Suprapubic skin (tissue), 4 donors: ENCODE results near the gene FSTL4. TPM values are rescaled to one million over a fixed set of nuclear protein-coding genes. Genes with fewer than 3 reads are reported as not detected.

Experiments
- DNase-seq, 2 donors: peaks; one replicate each; pipeline ENCODE4 v3.0.0-alpha.2; 2019; ENCODE audit warnings: low spot score in 2 of 2
- H3K27ac ChIP-seq: fragments of 200-600 bp; sonication (generic); one replicate; pipeline ENCODE4 v1.5.1; 2019
- H3K27me3 ChIP-seq: fragments of 200-600 bp; sonication (generic); one replicate; pipeline ENCODE4 v1.5.1; 2019
- H3K36me3 ChIP-seq: fragments of 200-600 bp; sonication (generic); one replicate; pipeline ENCODE4 v1.5.1; 2019
- H3K4me1 ChIP-seq: fragments of 200-600 bp; sonication (generic); one replicate; pipeline ENCODE4 v1.5.1; 2019
- H3K4me3 ChIP-seq: fragments of 200-600 bp; sonication (generic); one replicate; pipeline ENCODE4 v1.5.1; 2019; ENCODE audit warnings: mild to moderate bottlenecking
- H3K9me3 ChIP-seq: fragments of 200-600 bp; sonication (generic); one replicate; pipeline ENCODE4 v1.5.1; 2019
- EP300 ChIP-seq: sonication (generic); formaldehyde crosslinking; IDR thresholded peaks from one replicate; pipeline ENCODE4 v1.6.1; 2017; ENCODE audit warnings: antibody characterized with exemption
- POLR2A ChIP-seq, 2 donors: fragments of 450-650 bp; IDR thresholded peaks; one replicate each; pipeline ENCODE4 v1.6.1; 2017; ENCODE audit warnings: antibody characterized with exemption in 2 of 2, mild to moderate bottlenecking in 2 of 2, moderate library complexity in 2 of 2
- POLR2AphosphoS5 ChIP-seq, 3 donors: sonication (generic); formaldehyde crosslinking; IDR thresholded peaks; one replicate each; pipeline ENCODE4 v1.6.1; 2017; ENCODE audit warnings: antibody characterized with exemption in 3 of 3
- WGBS: methylation state at CpG from one replicate; pipeline ENCODE4 v1.1.5; 2018; 5-methylcytosine and 5-hydroxymethylcytosine counted together
- total RNA-seq, 4 donors: library from RNA; depleted of rRNA; stranded (reverse); fragments of >200 nt; gene quantifications; one replicate each; pipeline ENCODE4 v1.1.0, GENCODE V29; 2016
- TF ChIP-seq, protein P1 (sequence below), 2 donors: fragments of 200-600 bp in 1 of 2; fragments of 450-650 bp in 1 of 2; sonication (generic) in 1 of 2; IDR thresholded peaks; one replicate each; pipeline ENCODE4 v1.5.1; 2016 to 2019; ENCODE audit warnings: antibody characterized with exemption in 2 of 2, mild to moderate bottlenecking in 1 of 2, moderate library complexity in 1 of 2

Gene FSTL4
- total RNA-seq, 4 donors from 2014 or later: 2.3 to 6.4 (median 5.8) TPM

DNA sequence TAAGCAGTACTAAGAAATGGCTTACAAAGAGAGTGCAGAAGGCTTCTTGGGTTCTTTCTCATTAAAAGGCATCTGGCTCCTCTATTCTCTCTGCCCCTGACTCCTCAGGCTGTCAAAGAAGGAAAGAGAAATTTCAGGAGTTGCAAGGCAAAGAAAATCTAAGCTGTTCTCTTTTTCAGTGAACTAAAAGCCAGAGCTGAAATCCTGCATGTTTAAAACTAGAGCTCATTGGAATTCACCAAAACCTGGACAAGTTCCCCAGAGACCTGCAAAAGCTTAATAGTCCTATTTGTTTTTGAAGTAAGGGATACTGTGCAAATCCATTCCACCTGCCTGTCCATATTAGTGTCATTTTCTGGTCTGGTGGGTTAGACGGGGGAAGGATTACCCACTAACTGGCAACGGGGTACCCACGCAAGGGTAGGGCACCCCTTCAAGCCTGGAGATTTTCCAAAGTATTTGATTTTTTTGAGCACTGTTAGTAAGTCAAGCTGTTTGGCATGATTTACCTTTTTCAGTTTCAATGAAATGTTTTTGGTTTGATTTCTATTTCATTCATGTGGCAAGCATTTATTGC is 179.3 kb downstream of the FSTL4 start:
- no peaks in the 10 kb centered on the region for H3K36me3 ChIP-seq
- H3K9me3 ChIP-seq: no peaks in the 10 kb centered on the region
- DNase-seq: no peak
- H3K4me3 ChIP-seq: no peak overlapping the region
- 63% methylated on average over 3 of the region's 3 CpGs for WGBS
- TF ChIP-seq, protein P1, sequence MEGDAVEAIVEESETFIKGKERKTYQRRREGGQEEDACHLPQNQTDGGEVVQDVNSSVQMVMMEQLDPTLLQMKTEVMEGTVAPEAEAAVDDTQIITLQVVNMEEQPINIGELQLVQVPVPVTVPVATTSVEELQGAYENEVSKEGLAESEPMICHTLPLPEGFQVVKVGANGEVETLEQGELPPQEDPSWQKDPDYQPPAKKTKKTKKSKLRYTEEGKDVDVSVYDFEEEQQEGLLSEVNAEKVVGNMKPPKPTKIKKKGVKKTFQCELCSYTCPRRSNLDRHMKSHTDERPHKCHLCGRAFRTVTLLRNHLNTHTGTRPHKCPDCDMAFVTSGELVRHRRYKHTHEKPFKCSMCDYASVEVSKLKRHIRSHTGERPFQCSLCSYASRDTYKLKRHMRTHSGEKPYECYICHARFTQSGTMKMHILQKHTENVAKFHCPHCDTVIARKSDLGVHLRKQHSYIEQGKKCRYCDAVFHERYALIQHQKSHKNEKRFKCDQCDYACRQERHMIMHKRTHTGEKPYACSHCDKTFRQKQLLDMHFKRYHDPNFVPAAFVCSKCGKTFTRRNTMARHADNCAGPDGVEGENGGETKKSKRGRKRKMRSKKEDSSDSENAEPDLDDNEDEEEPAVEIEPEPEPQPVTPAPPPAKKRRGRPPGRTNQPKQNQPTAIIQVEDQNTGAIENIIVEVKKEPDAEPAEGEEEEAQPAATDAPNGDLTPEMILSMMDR (IDR thresholded peaks at IDR 0.05): no peak
- no peak for TF ChIP-seq EP300
- no peak for TF ChIP-seq POLR2A (IDR thresholded peaks at IDR 0.05)
- no peak for TF ChIP-seq POLR2AphosphoS5 (IDR thresholded peaks at IDR 0.05)
- H3K27ac ChIP-seq: no peak overlapping the region
- H3K4me1 ChIP-seq: no peaks in the 10 kb centered on the region
- H3K27me3 ChIP-seq: peaks cover 3% of the 10 kb centered on the region

DNA sequence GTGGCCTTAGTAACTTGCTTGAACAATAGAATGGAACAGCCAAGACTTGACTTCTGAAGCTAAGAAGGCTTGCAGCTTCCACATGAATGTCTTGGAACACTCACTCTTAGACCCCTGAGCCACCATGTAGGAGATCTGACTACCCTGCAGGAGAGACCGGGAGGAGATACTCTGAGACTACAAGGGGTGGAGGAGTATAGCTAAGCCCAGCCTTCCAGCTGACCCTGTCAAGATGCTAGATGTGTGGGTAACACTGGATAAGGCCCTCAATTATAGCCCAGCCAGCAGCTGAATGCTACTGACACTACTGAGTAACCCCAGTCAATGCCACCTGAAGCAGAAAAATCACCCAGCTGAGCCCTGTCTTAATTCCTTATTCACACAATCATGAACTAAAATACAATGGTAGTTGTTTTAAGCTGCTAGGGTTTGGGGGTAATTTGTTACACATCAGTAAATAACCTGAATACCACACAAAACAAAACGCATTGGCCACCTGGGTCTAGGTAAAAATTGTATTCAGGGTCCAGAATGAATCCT is 180.9 kb downstream of the FSTL4 start:
- Histone ChIP-seq H3K4me3 (no peak overlapping the region), H3K36me3 (no peaks in the 10 kb centered on the region), H3K27ac (no peak overlapping the region), H3K4me1 (no peaks in the 10 kb centered on the region), H3K27me3 (peaks cover 3% of the 10 kb centered on the region), H3K9me3 (no peaks in the 10 kb centered on the region)
- no peak for DNase-seq
- WGBS: 88% methylated on average over 2 of the region's 2 CpGs
- TF ChIP-seq, protein P1 (IDR thresholded peaks at IDR 0.05): no peak
- TF ChIP-seq POLR2A (IDR thresholded peaks at IDR 0.05): no peak
- TF ChIP-seq POLR2AphosphoS5 (IDR thresholded peaks at IDR 0.05): no peak
- TF ChIP-seq EP300: no peak

DNA sequence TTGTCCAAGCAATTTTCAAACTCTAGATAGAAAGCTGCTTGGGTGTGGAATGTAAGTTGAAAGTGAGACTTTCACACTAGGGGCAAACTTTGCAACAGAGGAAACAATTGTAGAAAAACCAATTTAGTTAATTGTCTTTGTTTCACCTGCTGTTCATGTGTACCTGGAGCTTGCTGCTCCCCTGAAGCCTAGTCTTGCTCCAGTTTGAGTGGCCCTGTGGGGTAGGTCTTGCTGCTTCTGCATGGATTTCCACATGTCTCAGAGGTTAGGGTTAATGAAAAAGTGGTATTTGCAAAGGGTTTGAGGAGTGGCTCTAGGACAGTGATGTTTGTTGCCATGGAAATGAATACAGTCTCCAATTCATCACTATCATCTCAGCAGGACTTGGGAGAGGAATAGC is 182.2 kb downstream of the FSTL4 start:
- TF ChIP-seq POLR2A (IDR thresholded peaks at IDR 0.05) (no peak), POLR2AphosphoS5 (IDR thresholded peaks at IDR 0.05) (no peak), EP300 (no peak)
- TF ChIP-seq, protein P1 (IDR thresholded peaks at IDR 0.05): no peak
- H3K4me1 ChIP-seq: no peaks in the 10 kb centered on the region
- DNase-seq: no peak
- no peak overlapping the region for H3K27ac ChIP-seq
- H3K4me3 ChIP-seq: no peak overlapping the region
- H3K9me3 ChIP-seq: no peaks in the 10 kb centered on the region
- H3K36me3 ChIP-seq: no peaks in the 10 kb centered on the region
- peaks cover 3% of the 10 kb centered on the region for H3K27me3 ChIP-seq

DNA sequence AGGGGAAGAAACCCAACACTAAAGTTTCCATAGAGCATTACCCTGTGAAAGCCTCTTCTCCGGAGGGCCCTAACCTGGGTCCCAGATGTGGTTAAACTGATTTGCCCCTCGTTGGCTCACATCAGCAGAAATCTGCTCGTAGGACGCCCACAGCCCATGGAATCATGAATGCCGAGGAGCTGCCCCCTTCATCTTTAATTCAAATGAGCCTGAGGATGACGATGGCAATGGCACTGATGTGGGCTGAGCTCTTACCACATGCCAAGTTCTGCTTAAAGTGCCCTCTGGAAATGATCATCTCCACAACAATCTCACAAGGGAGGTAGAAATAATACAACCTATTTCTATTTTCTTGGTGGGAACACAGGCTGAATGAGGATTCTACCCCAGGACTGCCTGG is 183.3 kb downstream of the FSTL4 start:
- no peak for DNase-seq
- Histone ChIP-seq H3K36me3 (no peaks in the 10 kb centered on the region), H3K27ac (no peak overlapping the region), H3K4me3 (no peak overlapping the region), H3K9me3 (no peaks in the 10 kb centered on the region), H3K4me1 (peaks cover under 1% of the 10 kb centered on the region), H3K27me3 (peaks cover 3% of the 10 kb centered on the region)
- 82% methylated on average over 6 of the region's 6 CpGs for WGBS
- TF ChIP-seq POLR2AphosphoS5 (IDR thresholded peaks at IDR 0.05) (no peak), EP300 (no peak), POLR2A (IDR thresholded peaks at IDR 0.05) (no peak)
- TF ChIP-seq, protein P1 (IDR thresholded peaks at IDR 0.05): no peak

DNA sequence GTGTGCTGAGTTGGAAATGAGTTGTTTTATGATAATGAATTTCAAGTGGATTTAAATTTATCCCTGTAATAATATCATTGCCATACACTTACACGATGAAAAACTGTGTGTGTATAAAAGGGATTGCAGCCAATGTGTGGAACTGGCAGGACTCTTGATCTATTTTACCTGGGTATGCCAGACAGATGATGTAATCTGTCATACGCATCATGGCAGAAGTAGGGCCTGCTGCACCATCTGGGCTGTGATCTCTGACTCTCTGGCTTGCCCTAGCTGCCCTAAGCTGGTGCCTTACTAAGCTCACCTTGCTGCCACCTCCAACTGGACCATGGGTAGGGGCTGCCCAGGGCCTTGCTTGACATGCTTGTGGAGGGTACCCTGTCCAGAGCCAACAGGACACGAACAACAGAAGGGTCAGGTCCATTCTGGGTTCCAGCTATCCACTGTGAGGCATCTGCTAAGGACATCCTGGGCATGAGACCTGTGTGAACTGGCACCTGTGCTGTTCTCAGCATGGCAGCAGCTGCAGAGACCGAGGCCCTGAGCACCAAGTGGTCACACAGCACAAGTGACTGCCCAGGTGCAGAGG is 184.2 kb downstream of the FSTL4 start:
- H3K4me3 ChIP-seq: no peak overlapping the region
- 68% methylated on average over 2 of the region's 4 CpGs for WGBS
- no peak for TF ChIP-seq POLR2A (IDR thresholded peaks at IDR 0.05)
- TF ChIP-seq EP300: no peak
- TF ChIP-seq POLR2AphosphoS5 (IDR thresholded peaks at IDR 0.05): no peak
- TF ChIP-seq, protein P1 (IDR thresholded peaks at IDR 0.05): no peak
- H3K4me1 ChIP-seq: peaks cover 9% of the 10 kb centered on the region
- H3K27me3 ChIP-seq: peaks cover 3% of the 10 kb centered on the region
- no peak overlapping the region for H3K27ac ChIP-seq
- H3K36me3 ChIP-seq: no peaks in the 10 kb centered on the region
- no peaks in the 10 kb centered on the region for H3K9me3 ChIP-seq
- no peak for DNase-seq
